Transverse colon (tissue), 4 donors: ENCODE measurements around the gene MICAL2. TPM values are rescaled to one million over a fixed set of nuclear protein-coding genes. Genes with fewer than 3 reads are reported as not detected.

Source experiments
- DNase-seq: peaks from one replicate; pipeline ENCODE4 v3.0.0-alpha.2; 2019
- H3K27ac ChIP-seq, 4 donors: fragments of 200-600 bp; sonication (generic); 2 replicates each; pipeline ENCODE4 v1.5.1; 2016 to 2018; ENCODE audit warnings: inconsistent platforms in 4 of 4
- H3K27me3 ChIP-seq: fragments of 200-600 bp; sonication (generic); 2 replicates; pipeline ENCODE4 v1.5.1; 2017; ENCODE audit warnings: inconsistent platforms
- H3K36me3 ChIP-seq, 4 donors: fragments of 200-600 bp; sonication (generic); 2 replicates each; pipeline ENCODE4 v1.5.1; 2017 to 2019; ENCODE audit warnings: inconsistent platforms in 4 of 4
- H3K4me1 ChIP-seq, 4 donors: fragments of 200-600 bp; sonication (generic); 2 replicates each; pipeline ENCODE4 v1.5.1; 2017 to 2020; ENCODE audit warnings: inconsistent platforms in 4 of 4
- H3K4me3 ChIP-seq, 4 donors: fragments of 200-600 bp; sonication (generic); 1 replicate in 1 of 4; 2 replicates in 3 of 4; pipeline versions ENCODE4 v1.5.1 to v1.6.1; 2017 to 2019; ENCODE audit warnings: inconsistent platforms in 4 of 4
- H3K9me3 ChIP-seq, 2 donors: fragments of 200-600 bp; sonication (generic); 2 replicates each; pipeline ENCODE4 v1.5.1; 2017 to 2019; ENCODE audit warnings: inconsistent platforms in 2 of 2
- EP300 ChIP-seq: sonication (generic); formaldehyde crosslinking; IDR thresholded peaks from one replicate; pipeline ENCODE4 v1.6.1; 2017; ENCODE audit warnings: antibody characterized with exemption, low read depth
- POLR2A ChIP-seq: fragments of 450-650 bp; IDR thresholded peaks from one replicate; pipeline ENCODE4 v1.6.1; 2016; ENCODE audit warnings: antibody characterized with exemption, mild to moderate bottlenecking, moderate library complexity
- POLR2AphosphoS5 ChIP-seq, 3 donors: sonication (generic); formaldehyde crosslinking; IDR thresholded peaks; one replicate each; pipeline ENCODE4 v1.6.1; 2016; ENCODE audit warnings: antibody characterized with exemption in 3 of 3
- WGBS, 2 donors: methylation state at CpG; one replicate each; pipeline ENCODE4 v1.1.5; 2018; ENCODE audit warnings: low coverage in 1 of 2; 5-methylcytosine and 5-hydroxymethylcytosine counted together
- in situ Hi-C, 4 donors: fragments of 200-750 bp; cut with MboI; loops; one replicate each; pipeline versions ENCODE4 v1.15.0 to v1.15.1; 2017; ENCODE audit warnings: low sequenced_read_pairs in 3 of 4, low pct_ligation_motif_present in 1 of 4, low pct_unique_long_range_greater_than_20kb in 1 of 4
- intact Hi-C: fragments of 100-400 bp; cut with DNase I; formaldehyde crosslinking; loops from one replicate; pipeline ENCODE4 v1.15.1; 2023; ENCODE audit warnings: low total_unique reads
- total RNA-seq, 4 donors: library from RNA; depleted of rRNA; stranded (reverse); fragments of >200 nt; gene quantifications; one replicate each; pipeline ENCODE4 v1.1.0, GENCODE V29; 2016
- TF ChIP-seq, protein P1 (sequence below), 5 experiments: fragments of 200-600 bp in 3 of 5; fragments of 450-650 bp in 2 of 5; sonication (generic) in 3 of 5; IDR thresholded peaks; 1 replicate in 2 of 5; 2 replicates in 3 of 5; pipeline ENCODE4 v1.5.1; 2016 to 2017; ENCODE audit warnings: antibody characterized with exemption in 5 of 5, inconsistent platforms in 3 of 5, mild to moderate bottlenecking in 2 of 5, moderate library complexity in 1 of 5

The MICAL2 gene
- total RNA-seq, 4 donors from 2014 or later, result 309 to 483 (median 316) TPM

- TF ChIP-seq, protein P1, sequence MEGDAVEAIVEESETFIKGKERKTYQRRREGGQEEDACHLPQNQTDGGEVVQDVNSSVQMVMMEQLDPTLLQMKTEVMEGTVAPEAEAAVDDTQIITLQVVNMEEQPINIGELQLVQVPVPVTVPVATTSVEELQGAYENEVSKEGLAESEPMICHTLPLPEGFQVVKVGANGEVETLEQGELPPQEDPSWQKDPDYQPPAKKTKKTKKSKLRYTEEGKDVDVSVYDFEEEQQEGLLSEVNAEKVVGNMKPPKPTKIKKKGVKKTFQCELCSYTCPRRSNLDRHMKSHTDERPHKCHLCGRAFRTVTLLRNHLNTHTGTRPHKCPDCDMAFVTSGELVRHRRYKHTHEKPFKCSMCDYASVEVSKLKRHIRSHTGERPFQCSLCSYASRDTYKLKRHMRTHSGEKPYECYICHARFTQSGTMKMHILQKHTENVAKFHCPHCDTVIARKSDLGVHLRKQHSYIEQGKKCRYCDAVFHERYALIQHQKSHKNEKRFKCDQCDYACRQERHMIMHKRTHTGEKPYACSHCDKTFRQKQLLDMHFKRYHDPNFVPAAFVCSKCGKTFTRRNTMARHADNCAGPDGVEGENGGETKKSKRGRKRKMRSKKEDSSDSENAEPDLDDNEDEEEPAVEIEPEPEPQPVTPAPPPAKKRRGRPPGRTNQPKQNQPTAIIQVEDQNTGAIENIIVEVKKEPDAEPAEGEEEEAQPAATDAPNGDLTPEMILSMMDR (IDR thresholded peaks at IDR 0.05), result no peak
- TF ChIP-seq POLR2AphosphoS5 (IDR thresholded peaks at IDR 0.05), result peak in 2 of 3 donors; percentile 39 to 71
- peak overlapping the region; percentile 55 to 82 (median 79) for H3K27ac ChIP-seq
- DNase-seq, result peak; percentile 72
- WGBS, 2 donors, result 34 to 43% methylated on average over 7 to 8 of the region's 8 CpGs
- no peaks in the 10 kb centered on the region for H3K9me3 ChIP-seq
- in situ Hi-C loops (no loop called here), intact Hi-C loops (no loop called here)
- H3K27me3 ChIP-seq, result no peaks in the 10 kb centered on the region
- peaks cover 0 to 50% (median 34%) of the 10 kb centered on the region in 4 donors for H3K4me1 ChIP-seq
- H3K36me3 ChIP-seq, result no peaks in the 10 kb centered on the region
- H3K4me3 ChIP-seq, result no peak overlapping the region
These were observed 10.0 kb upstream of the MICAL2 start for GRCh38 chr11:12100429-12100828.

DNA sequence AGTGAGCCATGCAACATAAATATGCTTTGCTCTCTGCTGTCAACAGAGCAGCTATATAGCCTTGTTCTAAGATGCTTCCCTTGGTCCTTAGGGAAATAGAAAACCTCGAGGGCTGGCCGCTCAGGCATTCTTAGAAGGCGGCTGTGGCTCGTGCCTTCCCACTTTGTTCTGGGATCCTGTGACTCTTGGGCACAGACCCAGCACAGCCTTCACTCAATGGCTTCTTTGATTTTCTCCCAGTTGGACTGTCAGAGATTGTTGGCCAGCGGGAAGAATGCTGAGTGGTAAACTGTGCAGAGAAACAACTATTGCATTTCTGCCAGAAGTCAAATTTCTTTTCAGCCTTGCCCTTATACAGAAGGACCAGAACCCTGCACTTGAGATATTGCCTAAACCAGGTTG lies 9.5 kb upstream of the MICAL2 start:
- no peak for DNase-seq
- 47% methylated on average over 4 to 5 of the region's 5 CpGs for WGBS, 2 donors

GRCh38 chr11:12101318-12101717 lies 9.1 kb upstream of the MICAL2 start:
- in situ Hi-C loops, result no loop called here
- WGBS, 2 donors, result 37 to 40% methylated on average over 1 of the region's 1 CpG

More for the DNA sequence above, 9.5 kb upstream of the MICAL2 start:
- TF ChIP-seq POLR2A (no peak), EP300 (no peak), POLR2AphosphoS5 (IDR thresholded peaks at IDR 0.05) (no peak)
- TF ChIP-seq, protein P1 (IDR thresholded peaks at IDR 0.05), result no peak
- no peaks in the 10 kb centered on the region for H3K36me3 ChIP-seq
- peak overlapping the region; percentile 55 to 82 (median 79) for H3K27ac ChIP-seq
- in situ Hi-C loops, result no loop called here
- no peaks in the 10 kb centered on the region for H3K27me3 ChIP-seq
- intact Hi-C loops, result no loop called here
- no peak overlapping the region for H3K4me3 ChIP-seq
- no peaks in the 10 kb centered on the region for H3K9me3 ChIP-seq
- H3K4me1 ChIP-seq, result peaks cover 0 to 45% (median 30%) of the 10 kb centered on the region in 4 donors

DNA sequence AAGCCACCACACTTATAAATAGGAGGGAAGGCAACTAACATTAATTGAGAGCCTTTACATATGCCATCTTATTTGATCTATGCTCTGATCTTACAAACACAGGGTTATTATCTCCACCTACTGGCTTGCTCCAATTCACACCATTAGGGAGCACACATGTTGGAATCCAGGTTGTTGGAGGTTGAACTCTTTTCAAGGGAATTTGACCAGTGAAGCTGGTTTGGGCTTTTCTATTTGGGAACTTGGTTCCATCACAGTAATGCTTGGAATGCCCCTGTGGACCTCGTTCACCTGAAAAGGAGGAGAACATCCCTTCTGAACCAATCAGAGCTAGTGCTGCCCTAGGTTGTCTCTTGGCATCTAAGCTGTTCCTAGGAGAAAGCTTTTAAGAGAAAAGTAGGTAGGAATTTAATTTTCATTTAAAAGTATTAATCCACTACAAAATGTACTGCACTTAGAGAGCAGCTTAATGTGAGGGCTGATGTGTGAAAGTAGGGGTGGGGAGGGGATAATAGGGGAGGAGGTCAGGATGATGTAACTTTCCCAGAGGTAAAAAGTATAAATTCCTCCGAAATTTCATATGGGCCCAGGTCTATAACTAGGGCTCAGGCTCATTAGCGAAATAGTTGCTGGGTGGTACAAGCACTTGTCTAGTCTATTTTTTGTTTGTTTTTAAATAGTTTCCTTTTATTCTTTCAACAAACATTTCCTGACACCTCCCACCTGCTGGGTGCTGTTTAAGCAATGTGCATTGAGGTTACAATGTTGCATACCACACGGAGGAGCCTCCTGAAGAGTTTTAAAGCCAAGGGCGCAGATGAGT lies 7.6 kb upstream of the MICAL2 start:
- Histone ChIP-seq H3K4me1 (peaks cover 0 to 35% (median 26%) of the 10 kb centered on the region in 4 donors), H3K27ac (no peak overlapping the region), H3K36me3 (no peaks in the 10 kb centered on the region), H3K27me3 (no peaks in the 10 kb centered on the region), H3K4me3 (no peak overlapping the region), H3K9me3 (no peaks in the 10 kb centered on the region)
- WGBS, 2 donors, result 58 to 80% methylated on average over 3 to 5 of the region's 5 CpGs
- intact Hi-C loops (no loop called here), in situ Hi-C loops (no loop called here)
- DNase-seq, result no peak
- TF ChIP-seq, protein P1 (IDR thresholded peaks at IDR 0.05), result peak in 3 of 5 experiments; percentile 11 to 32 (median 22)
- no peak for TF ChIP-seq POLR2A

More at GRCh38 chr11:12101318-12101717, 9.1 kb upstream of the MICAL2 start:
- intact Hi-C loops, result no loop called here
- no peaks in the 10 kb centered on the region for H3K9me3 ChIP-seq
- H3K27me3 ChIP-seq, result no peaks in the 10 kb centered on the region
- peak overlapping the region; percentile 55 to 82 (median 79) for H3K27ac ChIP-seq
- no peak overlapping the region for H3K4me3 ChIP-seq
- peaks cover 0 to 41% (median 26%) of the 10 kb centered on the region in 4 donors for H3K4me1 ChIP-seq
- TF ChIP-seq EP300, result no peak
- TF ChIP-seq POLR2A, result no peak
- TF ChIP-seq, protein P1 (IDR thresholded peaks at IDR 0.05), result no peak
- TF ChIP-seq POLR2AphosphoS5 (IDR thresholded peaks at IDR 0.05), result no peak
- no peak for DNase-seq
- no peaks in the 10 kb centered on the region for H3K36me3 ChIP-seq
